Esophagus (tissue), 2 donors: ENCODE data around the gene PPP1R37. TPM values are rescaled to one million over a fixed set of nuclear protein-coding genes. Genes with fewer than 3 reads are reported as not detected.

Experiments used
- H3K27ac ChIP-seq, 2 donors: one replicate each; pipeline ENCODE4 v1.5.1; 2013; ENCODE audit warnings: low read depth in 2 of 2, mild to moderate bottlenecking in 2 of 2, inconsistent platforms in 1 of 2, low read length in 1 of 2, moderate library complexity in 1 of 2
- H3K27me3 ChIP-seq, 2 donors: one replicate each; pipeline ENCODE4 v1.6.1; 2013; ENCODE audit warnings: low read length in 2 of 2, control low read depth in 1 of 2, mild to moderate bottlenecking in 1 of 2; ENCODE audit not compliant: insufficient read depth in 2 of 2, control insufficient read depth in 1 of 2
- H3K36me3 ChIP-seq, 2 donors: one replicate each; pipeline ENCODE4 v1.6.1; 2013; ENCODE audit warnings: low read length in 1 of 2; ENCODE audit not compliant: control insufficient read depth in 2 of 2, insufficient read depth in 2 of 2
- H3K4me1 ChIP-seq, 2 donors: one replicate each; pipeline ENCODE4 v1.6.1; 2013; ENCODE audit warnings: low read length in 1 of 2; ENCODE audit not compliant: control insufficient read depth in 2 of 2, insufficient read depth in 2 of 2
- H3K4me3 ChIP-seq, 2 donors: one replicate each; pipeline ENCODE4 v1.5.1; 2013; ENCODE audit warnings: low read length in 2 of 2, mild to moderate bottlenecking in 2 of 2, low read depth in 1 of 2, moderate library complexity in 1 of 2
- H3K9me3 ChIP-seq, 2 donors: one replicate each; pipeline ENCODE4 v1.6.1; 2013; ENCODE audit warnings: mild to moderate bottlenecking in 2 of 2, low read depth in 1 of 2, low read length in 1 of 2, moderate library complexity in 1 of 2; ENCODE audit not compliant: control insufficient read depth in 2 of 2, insufficient read depth in 1 of 2
- WGBS, 2 donors: extraction: QIAGEN DNeasy Blood & Tissue Kit; methylation state at CpG; one replicate each; pipeline ENCODE4 v1.1.7; 2013; 5-methylcytosine and 5-hydroxymethylcytosine counted together
- polyA plus RNA-seq, 2 donors: library from polyadenylated mRNA; stranded (reverse); fragments of 200-250 nt; gene quantifications; one replicate each; pipeline ENCODE4 v1.2.3, GENCODE V29; 2013
- donor health status: healthy with polysubstance abuse.
- donor health status: Bipolar disorder and iron deficiency.

PPP1R37 gene
- polyA plus RNA-seq, 2 donors: 17.5 to 43.1 TPM

GRCh38 chr19:45119582-45119981, 26.6 kb downstream of the PPP1R37 start:
- no peaks in the 10 kb centered on the region for H3K27me3 ChIP-seq
- H3K27ac ChIP-seq: no peak overlapping the region
- whole genome bisulfite sequencing, 2 donors: 76% methylated on average over 6 of the region's 6 CpGs
- H3K4me1 ChIP-seq: peaks cover 3 to 41% of the 10 kb centered on the region in 2 donors
- H3K9me3 ChIP-seq: no peaks in the 10 kb centered on the region
- peaks cover 0 to 6% of the 10 kb centered on the region in 2 donors for H3K36me3 ChIP-seq
- H3K4me3 ChIP-seq: no peak overlapping the region

GRCh38 chr19:45121827-45122345, 28.9 kb downstream of the PPP1R37 start:
- 70 to 72% methylated on average over 11 of the region's 11 CpGs for WGBS, 2 donors
- Histone ChIP-seq H3K4me1 (peaks cover 7 to 36% of the 10 kb centered on the region in 2 donors), H3K36me3 (peaks cover 0 to 3% of the 10 kb centered on the region in 2 donors), H3K27me3 (no peaks in the 10 kb centered on the region), H3K9me3 (no peaks in the 10 kb centered on the region), H3K4me3 (no peak overlapping the region), H3K27ac (no peak overlapping the region)

GRCh38 chr19:45122832-45123231, 29.9 kb downstream of the PPP1R37 start:
- WGBS, 2 donors: 73 to 76% methylated on average over 6 of the region's 6 CpGs
- peak overlapping the region; percentile 13 to 71 for H3K27ac ChIP-seq
- H3K36me3 ChIP-seq: peaks cover 0 to 3% of the 10 kb centered on the region in 2 donors
- H3K4me1 ChIP-seq: peaks cover 7 to 28% of the 10 kb centered on the region in 2 donors
- no peaks in the 10 kb centered on the region for H3K27me3 ChIP-seq
- H3K4me3 ChIP-seq: no peak overlapping the region
- no peaks in the 10 kb centered on the region for H3K9me3 ChIP-seq

- no peaks in the 10 kb centered on the region for H3K27me3 ChIP-seq
- no peaks in the 10 kb centered on the region for H3K9me3 ChIP-seq
- H3K4me3 ChIP-seq: no peak overlapping the region
- peaks cover 7 to 28% of the 10 kb centered on the region in 2 donors for H3K4me1 ChIP-seq
- peaks cover 0 to 3% of the 10 kb centered on the region in 2 donors for H3K36me3 ChIP-seq
- peak overlapping the region in 1 of 2 donors; percentile 14 for H3K27ac ChIP-seq
- 44 to 52% methylated on average over 9 of the region's 9 CpGs for WGBS, 2 donors
Measured at GRCh38 chr19:45123440-45123850, 30.5 kb downstream of the PPP1R37 start.

DNA sequence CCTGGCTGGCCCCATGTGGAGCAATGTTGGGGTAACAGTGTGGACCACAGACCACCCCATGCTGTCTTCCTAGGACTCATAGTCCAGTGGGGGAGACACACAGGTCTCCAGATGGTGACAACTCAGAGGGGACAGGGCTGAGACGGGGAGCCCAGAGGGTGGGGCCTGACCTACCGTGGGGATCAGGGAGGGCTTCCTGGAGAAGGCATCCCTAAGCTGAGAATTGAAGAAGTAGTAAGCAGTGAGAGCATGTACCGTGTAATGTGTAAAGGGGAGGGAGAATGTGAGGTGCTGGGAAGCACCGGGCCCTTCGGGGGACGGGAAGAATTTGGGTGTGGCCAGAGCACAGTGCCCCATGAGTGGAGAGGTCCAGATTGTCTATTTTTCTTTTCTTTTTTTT, 31.0 kb downstream of the PPP1R37 start:
- H3K36me3 ChIP-seq: peaks cover 0 to 3% of the 10 kb centered on the region in 2 donors
- H3K4me3 ChIP-seq: no peak overlapping the region
- peaks cover 7 to 28% of the 10 kb centered on the region in 2 donors for H3K4me1 ChIP-seq
- 56 to 75% methylated on average over 6 of the region's 6 CpGs for WGBS, 2 donors
- H3K9me3 ChIP-seq: no peaks in the 10 kb centered on the region
- peak overlapping the region in 1 of 2 donors; percentile 14 for H3K27ac ChIP-seq
- no peaks in the 10 kb centered on the region for H3K27me3 ChIP-seq

GRCh38 chr19:45125360-45125759, 32.4 kb downstream of the PPP1R37 start:
- Histone ChIP-seq H3K27me3 (no peaks in the 10 kb centered on the region), H3K9me3 (no peaks in the 10 kb centered on the region), H3K36me3 (peaks cover 0 to 3% of the 10 kb centered on the region in 2 donors), H3K4me3 (no peak overlapping the region), H3K4me1 (peaks cover 7 to 22% of the 10 kb centered on the region in 2 donors), H3K27ac (no peak overlapping the region)
- WGBS, 2 donors: 94 to 95% methylated on average over 9 of the region's 9 CpGs

DNA sequence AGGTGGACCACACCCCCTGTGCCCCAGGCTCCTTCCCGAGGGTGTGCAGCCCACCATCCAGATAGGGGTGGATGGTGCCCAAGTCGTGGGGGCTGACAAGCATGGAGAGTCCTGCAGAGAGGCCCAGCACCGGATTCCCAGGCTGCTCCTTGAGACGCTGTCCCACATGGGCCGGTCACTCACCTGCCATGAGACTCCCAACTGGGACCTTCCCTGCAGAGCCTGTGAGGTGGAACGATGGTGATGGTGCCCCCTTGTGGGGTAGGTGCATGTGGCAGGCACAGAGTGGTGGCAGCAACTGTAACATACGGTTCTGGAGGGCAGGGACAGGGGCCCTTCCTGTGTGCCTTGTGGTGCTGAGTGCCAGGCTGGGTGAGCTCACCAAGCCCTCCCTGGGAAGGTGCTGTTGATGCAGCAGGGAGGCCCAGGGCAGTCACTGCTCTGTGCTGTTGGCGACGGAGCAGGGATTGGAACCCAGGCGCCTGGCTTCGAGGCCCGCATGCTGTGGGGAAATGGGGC, 33.1 kb downstream of the PPP1R37 start:
- Histone ChIP-seq H3K9me3 (no peaks in the 10 kb centered on the region), H3K4me1 (peaks cover 7 to 22% of the 10 kb centered on the region in 2 donors), H3K36me3 (peaks cover 0 to 3% of the 10 kb centered on the region in 2 donors), H3K4me3 (no peak overlapping the region), H3K27me3 (no peaks in the 10 kb centered on the region), H3K27ac (no peak overlapping the region)
- WGBS, 2 donors: 57 to 63% methylated on average over 12 of the region's 12 CpGs

DNA sequence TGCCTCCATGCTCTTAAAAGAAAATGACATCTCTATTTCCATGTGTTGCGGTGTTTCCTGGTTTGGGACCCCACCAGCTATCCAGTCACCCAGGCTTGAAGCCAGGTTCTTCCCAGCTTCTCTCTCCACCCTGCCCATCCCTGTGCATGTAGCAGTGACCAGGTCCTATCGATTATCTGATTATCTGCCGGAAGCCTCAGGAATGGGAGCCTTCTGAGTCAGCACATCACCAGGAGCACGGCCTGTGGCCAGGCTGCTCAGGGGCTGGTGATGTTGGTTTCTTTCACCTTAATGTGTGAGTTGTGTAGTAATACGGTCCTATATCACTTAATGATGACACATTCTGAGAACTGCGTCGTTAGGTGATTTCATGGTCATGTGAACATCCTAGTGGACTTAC, 33.7 kb downstream of the PPP1R37 start:
- Histone ChIP-seq H3K9me3 (no peaks in the 10 kb centered on the region), H3K27ac (no peak overlapping the region), H3K4me1 (peaks cover 7 to 19% of the 10 kb centered on the region in 2 donors), H3K27me3 (no peaks in the 10 kb centered on the region), H3K36me3 (peaks cover 0 to 3% of the 10 kb centered on the region in 2 donors), H3K4me3 (no peak overlapping the region)
- WGBS, 2 donors: 84 to 91% methylated on average over 7 of the region's 7 CpGs

GRCh38 chr19:45128146-45128545, 35.2 kb downstream of the PPP1R37 start:
- no peak overlapping the region for H3K4me3 ChIP-seq
- H3K4me1 ChIP-seq: peaks cover 4 to 6% of the 10 kb centered on the region in 2 donors
- H3K36me3 ChIP-seq: peaks cover 0 to 3% of the 10 kb centered on the region in 2 donors
- no peaks in the 10 kb centered on the region for H3K27me3 ChIP-seq
- H3K9me3 ChIP-seq: no peaks in the 10 kb centered on the region
- H3K27ac ChIP-seq: no peak overlapping the region
- 93 to 94% methylated on average over 5 of the region's 5 CpGs for WGBS, 2 donors

DNA sequence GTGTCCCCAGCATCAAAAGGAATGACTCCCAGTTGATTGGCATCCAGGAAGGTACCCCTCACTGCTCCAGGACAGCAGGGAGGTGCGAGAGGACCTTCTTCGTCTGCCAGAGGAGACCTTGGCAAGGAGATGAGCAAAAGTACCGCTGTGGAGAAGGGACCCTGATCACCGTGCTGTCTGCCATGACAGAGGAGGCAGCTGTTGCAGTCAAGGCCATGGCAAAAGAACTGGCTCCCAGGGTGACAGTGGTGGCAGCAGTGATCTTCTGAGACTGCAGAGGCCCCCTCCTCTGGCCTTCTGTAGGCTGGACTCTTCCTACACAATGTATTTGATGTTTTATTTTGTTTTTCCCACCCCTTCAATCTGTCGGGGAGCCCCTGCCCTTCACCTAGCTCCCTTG, 35.8 kb downstream of the PPP1R37 start:
- Histone ChIP-seq H3K36me3 (peaks cover 0 to 3% of the 10 kb centered on the region in 2 donors), H3K9me3 (no peaks in the 10 kb centered on the region), H3K27me3 (no peaks in the 10 kb centered on the region), H3K4me3 (no peak overlapping the region), H3K4me1 (peaks cover 4 to 5% of the 10 kb centered on the region in 2 donors), H3K27ac (no peak overlapping the region)
- WGBS, 2 donors: 91% methylated on average over 5 of the region's 5 CpGs
